NB4 (cell line): Measurements from ENCODE around the gene GDF10.
A peak's percentile ranks its signal among the peaks of the same experiment; 100 is the strongest.

Experiments
- POLR2A ChIP-seq: IDR thresholded peaks from 2 replicates; pipeline ENCODE4 v1.6.1; 2011; ENCODE audit warnings: mild to moderate bottlenecking; ENCODE audit not compliant: insufficient read length; ENCODE audit errors: extremely low read depth
- TF ChIP-seq, protein P1 (sequence below): IDR thresholded peaks from one replicate; pipeline ENCODE4 v1.5.1; 2012; ENCODE audit warnings: low read depth, low read length
- TF ChIP-seq, protein P2 (sequence below): IDR thresholded peaks from 2 replicates; pipeline ENCODE4 v1.6.1; 2011; ENCODE audit warnings: low read depth, low read length

GRCh38 chr10:47257396-47258120 lies 42.4 kb upstream of the GDF10 start:
- TF ChIP-seq, protein P1, sequence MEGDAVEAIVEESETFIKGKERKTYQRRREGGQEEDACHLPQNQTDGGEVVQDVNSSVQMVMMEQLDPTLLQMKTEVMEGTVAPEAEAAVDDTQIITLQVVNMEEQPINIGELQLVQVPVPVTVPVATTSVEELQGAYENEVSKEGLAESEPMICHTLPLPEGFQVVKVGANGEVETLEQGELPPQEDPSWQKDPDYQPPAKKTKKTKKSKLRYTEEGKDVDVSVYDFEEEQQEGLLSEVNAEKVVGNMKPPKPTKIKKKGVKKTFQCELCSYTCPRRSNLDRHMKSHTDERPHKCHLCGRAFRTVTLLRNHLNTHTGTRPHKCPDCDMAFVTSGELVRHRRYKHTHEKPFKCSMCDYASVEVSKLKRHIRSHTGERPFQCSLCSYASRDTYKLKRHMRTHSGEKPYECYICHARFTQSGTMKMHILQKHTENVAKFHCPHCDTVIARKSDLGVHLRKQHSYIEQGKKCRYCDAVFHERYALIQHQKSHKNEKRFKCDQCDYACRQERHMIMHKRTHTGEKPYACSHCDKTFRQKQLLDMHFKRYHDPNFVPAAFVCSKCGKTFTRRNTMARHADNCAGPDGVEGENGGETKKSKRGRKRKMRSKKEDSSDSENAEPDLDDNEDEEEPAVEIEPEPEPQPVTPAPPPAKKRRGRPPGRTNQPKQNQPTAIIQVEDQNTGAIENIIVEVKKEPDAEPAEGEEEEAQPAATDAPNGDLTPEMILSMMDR, result no peak
- no peak for TF ChIP-seq POLR2A
- TF ChIP-seq, protein P2, sequence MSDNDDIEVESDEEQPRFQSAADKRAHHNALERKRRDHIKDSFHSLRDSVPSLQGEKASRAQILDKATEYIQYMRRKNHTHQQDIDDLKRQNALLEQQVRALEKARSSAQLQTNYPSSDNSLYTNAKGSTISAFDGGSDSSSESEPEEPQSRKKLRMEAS, result peak; percentile 52; the same call in 1 of the 2 replicates
